NCI-H524 treated with DMSO at 0.1 percent for 48 hours (cell line): ENCODE results near the gene IFTAP.
"Not testable (repeated sequence)": the region's sequence is repeated elsewhere in the genome, so short reads cannot be mapped to it uniquely, and the experiment has no call there.

Source experiments
- DNase-seq: peaks from one replicate; lab custom pipeline; 2025; lab: John Stamatoyannopoulos, UW

The IFTAP gene, protein sequence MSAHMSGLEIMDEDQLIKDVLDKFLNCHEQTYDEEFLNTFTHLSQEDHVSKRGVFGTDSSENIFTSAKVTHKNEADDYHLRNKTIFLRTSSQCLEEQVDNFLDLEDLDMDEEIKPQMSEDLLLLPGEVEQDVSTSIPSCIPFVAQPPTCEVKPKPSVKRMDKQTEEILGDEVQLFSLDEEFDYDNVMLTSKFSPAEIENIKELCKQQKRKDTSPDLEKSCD

DNA sequence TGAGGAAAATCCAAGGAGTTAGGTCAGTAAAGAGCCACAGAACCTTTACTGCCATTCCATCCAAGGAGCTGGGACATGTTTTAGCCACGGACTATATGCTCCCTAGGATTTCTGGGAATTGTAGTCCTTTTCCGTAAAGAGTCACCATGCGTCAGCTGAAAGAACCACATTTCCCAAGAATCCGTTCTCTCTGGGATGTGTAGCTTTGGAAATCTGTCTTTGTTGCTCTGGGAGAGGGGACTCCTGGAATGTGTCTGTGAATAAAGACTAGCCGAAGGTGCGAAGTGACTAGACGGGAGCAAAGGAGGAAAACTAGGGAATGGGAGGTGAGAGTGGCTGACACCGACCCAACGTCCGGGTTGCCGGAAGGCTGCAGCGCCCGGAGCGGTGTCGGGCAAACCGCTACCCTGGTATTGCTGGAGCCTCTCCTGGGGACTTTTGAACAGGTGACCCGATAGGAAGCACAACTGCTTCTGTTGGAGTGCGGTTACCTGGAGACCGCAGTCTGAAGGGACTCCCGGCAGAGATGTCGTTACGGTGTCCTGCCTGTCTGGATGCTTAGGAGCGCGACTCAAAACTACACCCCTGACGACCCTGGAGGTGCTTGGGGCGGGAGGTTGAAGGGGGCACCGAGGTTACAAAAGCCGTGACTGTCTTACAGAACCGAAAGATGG lies at the start of gene IFTAP:
IFTAP (plus strand) TSS at position 187 of the 674 bp plus-strand sequence. CDS start 15,602 bp downstream, outside the sequence.
- peak; percentile 78 for DNase-seq

DNA sequence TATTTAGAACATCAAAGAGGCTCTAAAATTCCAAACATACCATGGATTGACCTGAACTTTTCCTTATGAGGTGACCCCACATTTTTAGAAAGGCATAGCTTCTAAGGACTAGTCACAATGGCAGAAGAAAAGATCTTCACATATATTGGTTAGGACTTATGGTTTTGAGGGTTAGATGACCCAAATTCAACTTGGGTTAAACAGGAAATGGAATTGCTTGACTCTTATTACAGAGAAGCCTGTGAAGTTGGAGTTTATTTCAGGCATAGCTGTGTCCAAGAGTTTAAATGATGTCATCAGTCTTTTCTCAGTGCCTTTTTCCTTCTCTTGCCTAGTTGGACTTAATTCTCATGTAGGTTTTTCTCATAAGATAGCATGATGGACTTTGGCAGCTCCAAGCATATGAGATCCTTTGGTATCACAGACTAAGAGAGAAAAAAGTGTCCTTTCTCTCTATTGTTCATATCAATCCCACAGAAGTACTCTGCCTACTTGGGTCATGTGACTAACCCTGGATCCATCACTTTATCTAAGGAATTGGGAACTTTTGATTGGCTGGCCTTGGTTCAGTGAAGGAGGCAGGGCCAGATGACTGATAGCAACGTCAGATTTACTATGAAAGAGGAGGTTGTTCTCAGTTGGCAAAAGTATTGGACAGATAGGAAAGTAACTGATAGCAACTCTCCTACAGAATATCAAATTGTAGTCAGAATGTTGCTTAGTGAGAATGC lies 43.8 kb upstream of the IFTAP start:
- DNase-seq = no peak

DNA sequence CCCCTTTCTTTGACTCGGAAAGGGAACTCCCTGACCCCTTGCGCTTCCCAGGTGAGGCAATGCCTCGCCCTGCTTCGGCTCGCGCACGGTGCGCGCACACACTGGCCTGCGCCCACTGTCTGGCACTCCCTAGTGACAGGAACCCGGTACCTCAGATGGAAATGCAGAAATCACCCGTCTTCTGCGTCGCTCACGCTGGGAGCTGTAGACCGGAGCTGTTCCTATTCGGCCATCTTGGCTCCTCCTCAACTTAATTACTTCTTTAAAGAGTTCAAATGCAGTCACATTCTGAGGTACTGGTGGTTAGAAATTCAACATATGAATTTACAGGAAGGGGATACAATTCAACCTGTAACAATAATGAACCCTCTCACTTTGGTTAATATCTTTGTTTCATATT lies 36.9 kb upstream of the IFTAP start:
- DNase-seq = not testable (repeated sequence)

DNA sequence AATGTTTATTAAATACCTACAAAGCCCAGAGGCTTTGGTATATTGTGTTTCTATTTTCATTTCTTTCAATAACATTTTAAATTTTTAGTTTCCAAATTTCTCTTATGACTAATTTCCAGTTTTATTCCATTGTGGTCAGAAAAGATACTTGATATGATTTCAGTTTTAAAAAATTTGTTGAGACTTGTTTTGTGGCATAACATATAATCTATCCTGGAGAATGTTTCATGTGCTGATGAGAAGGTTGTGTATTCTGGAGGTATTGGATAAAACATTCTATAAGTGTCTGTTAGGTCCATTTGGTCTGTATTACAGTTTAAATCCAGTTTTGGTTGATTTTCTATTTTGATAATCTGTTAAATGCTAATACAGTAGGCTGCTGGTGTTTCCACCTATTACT lies 36.3 kb upstream of the IFTAP start:
- no peak for DNase-seq

DNA sequence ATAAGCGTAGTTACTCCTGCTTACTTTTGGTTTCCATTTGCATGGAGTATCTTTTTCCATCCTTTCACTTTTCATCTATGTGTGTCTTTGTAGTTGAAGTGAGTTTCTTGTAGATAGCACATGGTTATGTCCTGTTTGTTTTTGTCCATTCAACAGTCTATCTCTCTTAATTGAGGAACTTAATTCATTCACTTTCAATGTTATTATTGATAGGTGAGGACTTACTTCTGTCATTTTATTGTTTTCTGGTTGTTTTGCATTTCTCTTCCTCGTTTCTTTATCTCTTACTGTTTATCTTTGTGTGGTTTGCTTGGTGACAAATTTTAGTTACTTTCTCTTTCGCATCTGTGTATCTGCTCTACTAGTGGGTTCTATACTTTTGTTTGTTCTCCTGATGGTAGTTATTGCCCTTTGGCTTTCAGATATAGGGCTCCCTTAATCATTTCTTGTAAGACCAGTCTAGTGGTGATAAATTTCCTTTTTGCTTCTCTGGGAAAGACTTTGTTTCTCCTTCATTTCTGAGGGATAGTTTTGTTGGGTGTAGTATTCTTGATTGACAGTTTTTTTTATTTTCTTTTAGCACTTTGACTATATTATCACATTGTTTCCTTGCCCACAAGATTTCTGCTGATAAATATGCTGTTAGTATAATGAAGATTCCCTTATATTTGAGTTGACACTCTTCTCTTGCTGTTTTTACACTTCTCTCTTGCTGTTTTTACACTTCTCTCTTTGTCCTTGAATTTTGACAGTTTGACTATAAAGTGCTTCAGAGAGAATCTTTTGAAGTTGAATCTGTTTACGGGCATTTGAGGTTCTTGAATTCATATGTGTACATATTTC lies 35.5 kb upstream of the IFTAP start:
- no peak for DNase-seq

DNA sequence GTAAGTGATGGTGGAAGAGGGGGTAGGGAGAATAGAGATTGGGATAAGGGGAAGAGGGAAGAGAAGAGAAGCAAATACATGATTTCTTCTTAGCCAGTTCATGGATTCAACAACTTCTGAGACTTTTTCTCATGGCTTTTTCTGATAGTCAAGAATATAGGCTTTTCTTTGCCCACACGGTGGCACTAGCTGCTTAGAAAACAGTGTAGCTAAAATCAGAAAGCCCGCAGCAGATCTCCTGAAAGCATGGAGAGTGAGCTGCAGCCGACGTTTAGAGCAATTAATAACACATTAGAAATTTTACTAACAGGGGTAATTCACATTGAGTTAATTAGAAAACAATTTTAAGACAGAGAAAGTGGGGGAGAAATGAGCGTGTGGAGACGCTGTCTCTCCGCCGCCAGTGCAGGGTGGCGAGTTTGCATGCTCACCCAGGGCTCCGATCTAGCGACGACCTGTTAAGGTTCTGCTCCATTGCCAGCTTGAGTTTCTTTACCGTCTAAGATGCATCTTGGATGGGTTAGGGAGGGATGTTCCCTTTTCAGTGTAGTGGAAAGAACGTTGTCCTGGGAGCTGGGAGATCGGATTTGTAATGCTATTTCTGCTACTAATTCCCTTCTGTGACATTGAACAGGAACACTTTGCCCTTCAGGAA lies 29.8 kb upstream of the IFTAP start:
- no peak for DNase-seq

DNA sequence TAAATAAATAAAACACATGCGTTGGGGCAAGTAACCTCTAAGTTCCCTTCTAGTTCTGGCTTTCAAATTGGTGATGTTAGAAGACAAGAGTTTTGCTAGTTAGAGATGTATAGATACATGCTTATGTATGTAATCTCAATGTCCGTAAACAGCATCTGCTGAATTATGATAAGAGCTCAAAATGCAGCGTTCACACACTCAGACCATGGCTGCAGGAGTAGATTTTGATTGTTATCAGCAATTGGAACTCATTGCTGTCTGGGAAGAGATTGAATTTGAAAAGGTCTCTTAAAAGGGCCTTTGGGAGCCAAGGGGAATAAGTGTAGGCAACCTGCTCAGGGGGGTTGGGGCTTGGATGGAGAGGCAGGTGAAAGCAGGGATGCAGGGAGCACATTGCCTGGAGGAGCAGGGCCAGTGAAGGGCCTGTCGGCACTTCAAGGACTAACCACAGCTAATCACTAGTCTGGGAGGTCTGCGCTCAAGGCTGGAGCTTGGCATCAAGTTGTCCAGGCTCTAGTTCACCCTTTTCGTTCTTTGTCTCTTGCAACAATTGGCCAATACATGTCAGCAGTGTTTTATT lies 29.2 kb upstream of the IFTAP start:
- DNase-seq = no peak

DNA sequence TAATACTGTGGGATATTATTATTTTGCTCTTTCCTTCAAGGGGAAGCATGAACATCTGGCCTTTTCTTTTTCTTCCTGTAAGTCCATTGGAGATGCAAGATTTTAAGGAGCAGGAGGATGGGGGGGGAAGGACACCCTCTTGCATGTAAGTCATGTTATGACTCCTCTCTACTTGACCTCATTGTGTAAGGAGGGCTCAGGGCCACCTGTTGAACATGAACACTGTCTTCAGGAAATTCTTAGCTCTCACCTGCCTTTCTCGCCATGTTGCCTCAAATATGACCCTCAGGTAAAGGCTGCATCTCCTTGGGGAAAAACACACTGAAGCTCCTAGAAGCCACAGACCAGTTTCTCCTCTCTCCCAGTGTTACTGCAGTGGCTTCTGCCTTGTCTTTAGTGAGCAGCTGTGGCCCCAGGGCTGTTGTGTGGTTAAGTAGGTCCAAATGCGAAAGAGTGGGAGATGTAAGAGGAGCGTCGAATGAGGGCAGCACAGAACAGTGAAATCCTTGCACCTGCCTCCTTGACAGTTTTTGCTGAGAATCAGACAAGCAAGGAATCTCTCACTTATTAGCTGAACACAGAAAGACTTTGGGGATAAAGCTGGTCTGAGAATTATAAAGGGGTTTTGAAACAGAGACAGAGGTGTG lies 27.8 kb upstream of the IFTAP start:
- no peak for DNase-seq

DNA sequence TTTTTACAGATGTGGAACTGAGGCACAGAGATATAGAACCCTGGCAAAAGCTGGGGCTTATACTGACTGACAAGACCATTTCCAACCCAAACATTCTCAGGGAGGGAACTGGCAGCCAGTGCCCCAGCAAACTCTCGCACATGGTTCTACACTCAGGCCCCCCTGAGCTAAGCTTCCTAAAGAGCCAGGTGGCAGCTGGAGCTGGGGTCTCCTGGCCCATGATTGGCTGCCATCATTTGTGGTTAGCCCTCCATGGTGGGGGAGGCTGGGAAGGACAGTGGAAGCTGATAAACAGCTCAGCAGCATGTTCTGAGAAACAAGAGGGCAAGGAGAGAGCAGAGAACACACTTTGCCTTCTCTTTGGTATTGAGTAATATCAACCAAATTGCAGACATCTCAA lies 26.6 kb upstream of the IFTAP start, which contains the start of gene RAG1:
RAG1 (plus strand) TSS at position 314 of the 400 bp plus-strand sequence. CDS start 5,298 bp downstream, outside the sequence.
- no peak for DNase-seq

DNA sequence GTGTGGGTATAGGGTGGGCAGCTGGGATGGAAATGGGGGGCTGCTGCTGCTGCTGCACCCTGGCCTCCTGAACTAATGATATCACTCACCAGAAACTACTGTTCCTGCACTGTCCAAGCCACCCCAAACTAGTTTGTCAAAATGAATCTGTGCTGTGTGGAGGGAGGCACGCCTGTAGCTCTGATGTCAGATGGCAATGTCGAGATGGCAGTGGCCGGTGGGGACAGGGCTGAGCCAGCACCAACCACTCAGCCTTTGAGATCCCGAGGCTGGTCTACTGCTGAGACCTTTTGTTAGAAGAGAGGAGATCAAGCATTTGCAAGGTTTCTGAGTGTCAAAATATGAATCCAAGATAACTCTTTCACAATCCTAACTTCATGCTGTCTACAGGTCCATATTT lies 25.2 kb upstream of the IFTAP start:
- no peak for DNase-seq

DNA sequence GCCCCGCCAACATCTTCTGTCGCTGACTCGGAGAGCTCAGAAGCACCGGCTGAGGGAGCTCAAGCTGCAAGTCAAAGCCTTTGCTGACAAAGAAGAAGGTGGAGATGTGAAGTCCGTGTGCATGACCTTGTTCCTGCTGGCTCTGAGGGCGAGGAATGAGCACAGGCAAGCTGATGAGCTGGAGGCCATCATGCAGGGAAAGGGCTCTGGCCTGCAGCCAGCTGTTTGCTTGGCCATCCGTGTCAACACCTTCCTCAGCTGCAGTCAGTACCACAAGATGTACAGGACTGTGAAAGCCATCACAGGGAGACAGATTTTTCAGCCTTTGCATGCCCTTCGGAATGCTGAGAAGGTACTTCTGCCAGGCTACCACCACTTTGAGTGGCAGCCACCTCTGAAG lies 19.8 kb upstream of the IFTAP start:
- DNase-seq = no peak

DNA sequence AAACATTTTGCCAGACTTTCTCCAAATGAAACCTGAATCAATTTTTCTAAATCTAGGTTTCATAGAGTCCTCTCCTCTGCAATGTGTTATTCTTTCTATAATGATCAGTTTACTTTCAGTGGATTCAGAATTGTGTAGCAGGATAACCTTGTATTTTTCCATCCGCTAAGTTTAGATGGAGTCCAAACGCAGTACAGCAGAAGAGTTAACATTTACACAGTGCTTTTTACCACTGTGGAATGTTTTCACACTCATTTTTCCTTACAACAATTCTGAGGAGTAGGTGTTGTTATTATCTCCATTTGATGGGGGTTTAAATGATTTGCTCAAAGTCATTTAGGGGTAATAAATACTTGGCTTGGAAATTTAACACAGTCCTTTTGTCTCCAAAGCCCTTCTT lies 16.9 kb upstream of the IFTAP start:
- no peak for DNase-seq

DNA sequence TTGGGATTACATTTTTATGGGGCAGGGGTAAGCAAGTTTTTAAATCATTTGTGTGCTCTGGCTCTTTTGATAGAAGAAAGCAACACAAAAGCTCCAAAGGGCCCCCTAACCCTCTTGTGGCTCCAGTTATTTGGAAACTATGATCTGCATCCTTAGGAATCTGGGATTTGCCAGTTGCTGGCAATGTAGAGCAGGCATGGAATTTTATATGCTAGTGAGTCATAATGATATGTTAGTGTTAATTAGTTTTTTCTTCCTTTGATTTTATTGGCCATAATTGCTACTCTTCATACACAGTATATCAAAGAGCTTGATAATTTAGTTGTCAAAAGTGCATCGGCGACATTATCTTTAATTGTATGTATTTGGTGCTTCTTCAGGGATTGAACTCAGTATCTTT lies 16.4 kb upstream of the IFTAP start:
- no peak for DNase-seq

DNA sequence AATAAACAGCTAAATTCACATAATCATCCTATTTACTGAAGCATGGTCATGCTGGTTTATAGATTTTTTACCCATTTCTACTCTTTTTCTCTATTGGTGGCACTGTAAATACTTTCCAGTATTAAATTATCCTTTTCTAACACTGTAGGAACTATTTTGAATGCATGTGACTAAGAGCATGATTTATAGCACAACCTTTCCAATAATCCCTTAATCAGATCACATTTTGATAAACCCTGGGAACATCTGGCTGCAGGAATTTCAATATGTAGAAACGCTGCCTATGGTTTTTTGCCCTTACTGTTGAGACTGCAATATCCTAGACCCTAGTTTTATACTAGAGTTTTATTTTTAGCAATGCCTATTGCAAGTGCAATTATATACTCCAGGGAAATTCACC lies 15.8 kb upstream of the IFTAP start:
- DNase-seq = no peak

DNA sequence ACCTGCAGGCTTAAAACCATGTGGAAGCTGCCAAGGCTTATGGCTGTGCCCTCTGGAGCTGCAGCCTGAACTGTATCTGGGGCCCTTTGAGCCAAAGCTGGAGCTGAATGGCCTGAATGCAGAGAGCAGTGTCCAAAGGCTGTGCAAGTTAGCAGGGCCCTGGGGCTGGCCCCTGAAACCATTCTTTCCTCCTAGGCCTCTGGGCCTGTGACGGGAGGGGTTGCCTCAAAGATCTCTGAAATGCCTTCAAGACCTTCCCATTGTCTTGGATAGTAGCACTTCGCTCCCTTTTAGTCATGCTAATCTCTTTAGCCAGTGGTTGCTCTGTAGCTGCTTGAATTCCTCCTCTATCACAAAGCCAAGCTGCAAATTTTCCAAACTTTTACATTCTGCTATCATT lies 12.8 kb upstream of the IFTAP start:
- DNase-seq = no peak

DNA sequence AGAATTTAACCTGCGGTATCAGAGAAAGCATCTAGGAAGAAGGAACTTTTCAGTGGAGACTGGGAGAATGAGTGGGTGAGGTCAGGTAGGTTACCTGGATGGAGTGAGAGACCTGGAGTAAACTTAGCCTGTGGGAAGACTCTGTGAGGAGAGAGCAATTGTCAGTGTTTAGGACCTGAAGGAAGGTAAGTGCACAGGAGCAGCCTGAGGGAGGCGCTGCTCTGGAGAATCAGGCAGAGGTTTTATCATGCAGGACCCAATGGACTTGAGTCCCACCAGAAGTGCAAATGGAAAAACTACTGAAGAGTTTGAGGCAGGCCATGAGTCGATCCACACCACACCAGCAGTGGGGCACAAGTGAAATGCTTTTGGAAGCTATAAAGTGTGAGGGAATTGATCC lies 10.6 kb upstream of the IFTAP start:
- DNase-seq = no peak

DNA sequence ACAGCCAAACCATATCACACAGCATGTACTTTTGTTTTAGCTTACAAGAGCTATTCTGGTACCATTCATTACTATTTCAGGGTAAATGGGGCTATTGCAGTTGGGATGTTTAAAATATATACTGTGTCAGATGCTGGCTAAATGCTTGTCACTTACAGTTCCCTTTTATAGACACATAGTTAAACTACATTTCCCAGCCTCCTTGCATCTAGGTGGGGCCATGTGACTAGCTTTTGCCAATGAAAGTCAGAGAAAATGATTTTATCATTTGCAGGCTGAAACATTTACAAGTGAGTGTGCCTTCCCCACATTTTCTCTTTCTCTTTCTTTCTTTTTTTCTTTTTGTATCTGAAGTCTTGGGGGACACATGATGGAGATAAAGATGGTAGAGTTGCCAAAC lies 7.8 kb upstream of the IFTAP start:
- no peak for DNase-seq

DNA sequence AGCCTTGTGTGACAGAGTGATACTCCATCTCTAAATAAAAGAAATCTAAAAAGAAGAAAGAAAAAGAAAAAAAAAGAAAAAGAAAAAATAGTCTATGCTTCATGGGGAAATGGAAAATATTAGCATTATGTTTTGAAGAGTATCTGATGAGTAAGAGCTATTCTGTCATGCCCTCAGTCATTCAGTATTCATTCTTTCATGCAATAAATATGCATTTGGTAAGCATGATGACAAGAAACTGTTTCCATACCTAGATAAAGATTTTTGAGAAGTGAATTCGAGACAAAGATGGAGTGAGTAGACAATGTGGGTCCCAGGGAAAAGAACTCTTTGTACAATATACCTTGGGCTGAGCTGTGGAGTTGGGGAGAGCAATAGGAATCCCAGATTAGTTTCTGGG lies 6.2 kb upstream of the IFTAP start:
- DNase-seq = no peak

DNA sequence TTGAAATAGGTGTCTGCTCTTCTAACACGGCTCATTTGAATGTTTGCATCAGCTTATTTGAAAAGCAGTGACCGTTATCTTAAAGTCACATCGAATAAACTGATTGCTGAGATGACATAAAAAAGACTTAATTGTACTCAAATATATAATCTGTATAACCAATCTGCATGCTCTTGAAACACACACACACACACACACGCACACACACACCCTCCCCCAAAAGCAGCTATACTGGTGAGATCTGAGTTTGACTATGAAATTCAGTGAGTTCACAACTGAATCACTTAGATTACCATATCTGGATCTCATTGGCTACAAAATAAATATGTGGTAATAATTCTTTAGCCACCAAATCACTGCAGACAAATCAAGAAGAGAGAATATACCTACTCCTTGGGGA lies 3.8 kb upstream of the IFTAP start:
- no peak for DNase-seq

DNA sequence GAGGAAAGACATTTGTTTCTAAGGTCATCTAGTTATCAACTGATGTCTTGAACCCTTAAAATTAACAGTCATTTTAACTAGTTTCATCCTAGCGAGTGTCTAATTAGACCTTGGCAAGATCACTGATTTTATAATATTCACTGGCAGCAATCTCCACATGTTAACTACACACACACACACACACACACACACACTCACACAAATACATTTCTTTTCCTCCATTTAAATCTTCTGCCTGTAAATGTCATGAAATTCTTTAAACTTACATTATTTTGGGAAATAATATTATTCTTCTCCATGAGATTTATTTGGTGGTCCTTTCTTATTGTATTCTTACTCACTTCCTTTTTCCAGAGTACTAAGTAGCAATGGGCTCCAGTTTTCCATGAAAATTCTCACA lies 2.9 kb upstream of the IFTAP start:
- DNase-seq = no peak

DNA sequence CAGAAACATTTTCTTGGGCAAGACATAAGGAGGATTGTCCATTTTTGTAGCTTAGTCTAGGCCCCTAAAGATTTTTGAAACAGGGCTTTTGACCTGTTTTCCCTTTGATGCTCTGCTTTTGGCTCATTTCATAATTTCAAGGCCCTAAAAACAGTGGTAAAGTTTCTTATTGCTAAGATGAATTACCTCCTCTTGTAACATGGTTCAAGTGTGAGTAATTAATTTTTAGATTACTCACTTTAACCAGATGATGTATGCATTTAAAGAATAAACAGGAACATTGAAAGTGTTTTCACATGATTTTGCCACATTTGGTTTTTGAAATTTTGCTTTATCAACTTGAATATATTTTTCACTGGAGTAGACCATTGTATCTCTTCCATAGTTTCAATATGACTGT lies 2.6 kb downstream of the IFTAP start:
- no peak for DNase-seq
